ENCODE results near the gene GPR107.

The GPR107 gene

DNA sequence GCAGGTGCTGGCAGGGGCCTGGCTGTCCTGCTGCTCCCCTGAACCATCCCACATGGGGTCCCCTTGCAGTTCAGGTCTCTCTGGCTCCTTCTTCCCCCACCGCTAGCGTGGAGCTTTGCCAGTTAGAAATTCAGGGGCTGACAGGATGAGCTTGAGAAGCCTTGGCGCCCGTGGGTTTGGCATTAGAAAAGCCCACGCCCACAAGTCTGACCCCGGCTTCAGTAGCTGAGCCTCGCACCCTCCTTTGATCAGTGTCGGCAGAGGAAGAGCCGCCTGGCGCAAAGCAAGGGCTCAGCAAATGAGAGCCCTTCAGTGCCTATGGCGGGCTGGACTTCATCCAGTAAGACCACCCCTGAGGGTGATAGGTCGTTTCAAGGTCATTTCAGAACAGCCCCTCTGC, 88.3 kb downstream of the GPR107 start:
- in situ Hi-C loops (cut with HindIII; ENCODE audit: low pct_unique_long_range_greater_than_20kb, low sequenced_read_pairs) = no loop called here
- no peak for TF ChIP-seq JUND (IDR thresholded peaks at IDR 0.05; ENCODE audit: low read depth)
- no peak for DNase-seq (ENCODE audit: low read depth in 1 of 2, low spot score in 1 of 2)

DNA sequence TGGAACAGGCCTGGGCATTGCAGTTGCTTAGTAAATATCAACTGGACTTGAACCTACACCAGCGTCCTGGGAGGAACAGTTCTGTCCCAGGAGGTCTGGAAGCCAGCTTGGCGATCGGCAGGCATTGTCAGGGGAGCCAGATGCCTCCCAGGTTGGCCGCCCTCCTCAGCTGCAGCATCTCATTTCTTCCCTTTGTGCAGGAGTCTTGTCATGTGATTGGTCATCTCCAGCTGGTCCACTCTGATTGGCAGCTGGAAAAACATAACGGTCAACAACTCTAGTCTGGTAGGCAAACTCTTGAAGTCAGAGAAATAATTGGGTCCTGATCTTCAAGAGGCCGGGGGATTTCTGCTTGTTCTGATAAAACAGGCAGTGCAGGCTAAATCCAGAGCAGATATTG, 88.9 kb downstream of the GPR107 start:
- in situ Hi-C loops (cut with HindIII; ENCODE audit: low pct_unique_long_range_greater_than_20kb, low sequenced_read_pairs) = no loop called here
- DNase-seq (ENCODE audit: low read depth in 1 of 2, low spot score in 1 of 2) = peak in 1 of 2 experiments; percentile 36
- no peak for TF ChIP-seq JUND (IDR thresholded peaks at IDR 0.05; ENCODE audit: low read depth)

DNA sequence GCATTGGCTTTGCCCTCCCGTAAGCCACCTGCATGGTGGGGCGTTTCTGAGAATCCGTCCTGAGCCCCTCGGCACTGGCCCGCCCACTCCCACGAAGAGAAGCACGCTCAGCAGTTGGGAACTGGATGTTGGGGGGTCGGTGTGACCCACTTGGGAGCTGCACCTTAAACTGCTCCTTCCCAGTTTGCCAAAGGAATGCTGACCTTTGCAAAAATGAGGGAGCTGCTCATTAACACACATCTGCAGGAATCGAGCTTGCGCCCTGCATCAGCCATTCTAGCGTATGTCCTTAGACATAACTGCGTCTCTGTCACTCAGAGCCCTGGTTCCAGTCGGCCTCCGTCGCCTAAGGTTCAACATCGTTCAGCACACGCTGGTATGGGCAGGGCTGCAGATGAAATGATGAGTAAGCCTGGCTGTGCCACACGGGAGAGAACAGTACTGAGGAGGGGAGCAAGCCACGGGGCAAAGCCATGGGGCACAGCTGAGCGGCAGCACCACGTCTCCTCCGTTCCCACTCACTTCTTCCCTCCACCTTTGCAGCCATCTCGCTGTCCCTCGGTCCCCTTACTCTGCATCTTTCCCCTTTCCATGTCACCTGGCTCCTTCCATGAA, 89.7 kb downstream of the GPR107 start:
- in situ Hi-C loops (cut with HindIII; ENCODE audit: low pct_unique_long_range_greater_than_20kb, low sequenced_read_pairs) = no loop called here
- TF ChIP-seq JUND (IDR thresholded peaks at IDR 0.05; ENCODE audit: low read depth) = no peak
- DNase-seq (ENCODE audit: low read depth in 1 of 2, low spot score in 1 of 2) = no peak

DNA sequence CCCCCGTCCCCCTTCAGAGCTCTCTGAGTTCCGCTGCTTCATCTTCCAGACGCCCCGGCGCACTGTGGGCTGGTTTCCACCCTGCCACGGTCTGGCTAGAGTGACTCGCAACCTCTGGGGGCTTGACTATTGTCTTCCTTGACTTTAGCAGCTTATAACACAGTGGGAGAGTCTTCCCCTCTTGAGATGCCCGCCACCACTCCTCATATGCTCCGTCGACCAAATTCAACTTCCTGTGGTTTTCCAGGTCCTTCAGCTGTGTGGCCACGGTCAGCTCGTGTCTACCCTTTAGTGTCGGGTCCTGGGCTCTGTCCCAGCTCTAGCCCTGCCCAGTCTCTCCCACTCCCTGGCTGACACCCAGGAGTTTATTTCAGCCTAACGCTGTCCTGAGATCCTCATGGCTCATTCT, 90.3 kb downstream of the GPR107 start:
- DNase-seq (ENCODE audit: low read depth in 1 of 2, low spot score in 1 of 2) = no peak
- in situ Hi-C loops (cut with HindIII; ENCODE audit: low pct_unique_long_range_greater_than_20kb, low sequenced_read_pairs) = no loop called here
- TF ChIP-seq JUND (IDR thresholded peaks at IDR 0.05; ENCODE audit: low read depth) = no peak

DNA sequence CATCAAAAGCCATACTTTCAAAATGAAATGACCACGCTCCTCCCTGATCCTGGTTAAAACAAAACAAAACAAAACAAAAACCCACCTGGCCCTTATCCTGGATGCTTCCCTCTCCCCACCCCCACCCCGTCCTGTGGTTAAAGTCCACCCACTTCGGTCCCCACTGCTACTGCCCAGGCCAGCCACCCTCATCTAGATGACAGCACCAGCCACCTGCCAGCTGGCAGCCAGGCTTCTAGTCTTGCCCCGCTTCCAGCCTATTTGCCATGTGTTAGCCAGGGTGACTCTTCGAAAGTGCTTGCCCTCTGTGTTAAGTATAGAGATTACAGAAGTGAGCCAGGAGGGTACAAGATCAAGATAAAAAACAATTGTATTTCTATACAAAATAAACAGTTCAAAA, 91.0 kb downstream of the GPR107 start:
- in situ Hi-C loops (cut with HindIII; ENCODE audit: low pct_unique_long_range_greater_than_20kb, low sequenced_read_pairs) = no loop called here
- no peak for DNase-seq (ENCODE audit: low read depth in 1 of 2, low spot score in 1 of 2)
- TF ChIP-seq JUND (IDR thresholded peaks at IDR 0.05; ENCODE audit: low read depth) = no peak

DNA sequence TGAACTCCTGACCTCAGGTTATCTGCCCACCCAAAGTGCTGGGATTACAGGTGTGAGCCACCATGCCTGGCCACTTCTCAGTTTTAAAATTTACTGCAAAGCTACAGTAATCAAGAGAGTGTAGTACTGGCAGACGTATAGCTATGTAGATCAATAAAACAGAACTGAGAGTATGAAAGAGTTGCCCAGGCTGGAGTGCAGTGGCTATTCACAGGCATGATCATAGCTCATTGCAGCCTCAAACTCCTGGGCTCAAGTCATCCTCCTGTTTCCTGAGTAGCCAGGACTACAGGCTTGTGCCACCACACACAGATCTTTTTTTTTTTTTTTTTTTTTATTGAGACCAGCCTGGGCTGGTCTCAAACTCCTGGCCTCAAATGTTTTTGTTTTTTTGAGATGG, 92.0 kb downstream of the GPR107 start:
- in situ Hi-C loops (cut with HindIII; ENCODE audit: low pct_unique_long_range_greater_than_20kb, low sequenced_read_pairs) = no loop called here
- no peak for TF ChIP-seq JUND (IDR thresholded peaks at IDR 0.05; ENCODE audit: low read depth)

DNA sequence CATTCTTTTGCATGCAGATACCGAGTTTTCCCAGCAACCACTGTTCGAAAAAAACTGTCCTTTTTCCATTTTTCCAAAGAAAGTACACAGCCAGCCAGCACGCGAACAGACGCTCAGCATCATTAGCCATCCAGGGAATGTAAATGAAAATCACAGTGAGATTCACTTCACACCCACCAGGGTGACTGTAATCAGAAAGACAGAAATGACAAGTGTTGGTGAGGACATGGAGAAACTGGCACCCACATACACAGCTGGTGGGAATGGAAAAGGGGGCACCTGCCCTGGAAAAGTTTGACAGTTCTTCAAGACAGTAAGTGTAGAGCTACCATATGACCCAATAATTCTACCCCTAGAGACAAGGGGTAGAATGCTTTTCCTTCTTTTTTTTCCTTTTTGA, 93.5 kb downstream of the GPR107 start:
- TF ChIP-seq JUND (IDR thresholded peaks at IDR 0.05; ENCODE audit: low read depth) = no peak
- in situ Hi-C loops (cut with HindIII; ENCODE audit: low pct_unique_long_range_greater_than_20kb, low sequenced_read_pairs) = no loop called here
- DNase-seq (ENCODE audit: low read depth in 1 of 2, low spot score in 1 of 2) = no peak

More for the DNA sequence above, 92.0 kb downstream of the GPR107 start:
- no peak for DNase-seq (ENCODE audit: low read depth in 1 of 2, low spot score in 1 of 2)

DNA sequence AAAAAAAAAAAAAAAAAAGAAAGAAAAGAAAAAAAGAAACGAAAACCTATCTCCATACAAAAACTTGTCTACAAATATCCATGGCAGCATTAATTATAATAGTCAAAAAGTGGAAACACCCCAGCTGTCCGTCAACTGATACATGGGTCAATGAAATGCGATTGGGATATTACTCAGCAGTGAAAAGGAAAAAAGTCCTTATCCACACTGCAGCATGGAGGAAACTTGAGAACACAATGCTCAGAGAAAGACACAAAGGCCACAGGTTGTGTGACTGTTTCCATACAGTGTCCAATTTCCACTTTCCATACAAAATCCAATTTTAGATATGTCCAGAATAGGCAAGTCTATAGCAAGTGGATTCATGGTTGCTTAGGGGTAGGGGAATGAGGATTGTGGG, 94.2 kb downstream of the GPR107 start:
- DNase-seq (ENCODE audit: low read depth in 1 of 2, low spot score in 1 of 2) = no peak
- no peak for TF ChIP-seq JUND (IDR thresholded peaks at IDR 0.05; ENCODE audit: low read depth)
- in situ Hi-C loops (cut with HindIII; ENCODE audit: low pct_unique_long_range_greater_than_20kb, low sequenced_read_pairs) = no loop called here

DNA sequence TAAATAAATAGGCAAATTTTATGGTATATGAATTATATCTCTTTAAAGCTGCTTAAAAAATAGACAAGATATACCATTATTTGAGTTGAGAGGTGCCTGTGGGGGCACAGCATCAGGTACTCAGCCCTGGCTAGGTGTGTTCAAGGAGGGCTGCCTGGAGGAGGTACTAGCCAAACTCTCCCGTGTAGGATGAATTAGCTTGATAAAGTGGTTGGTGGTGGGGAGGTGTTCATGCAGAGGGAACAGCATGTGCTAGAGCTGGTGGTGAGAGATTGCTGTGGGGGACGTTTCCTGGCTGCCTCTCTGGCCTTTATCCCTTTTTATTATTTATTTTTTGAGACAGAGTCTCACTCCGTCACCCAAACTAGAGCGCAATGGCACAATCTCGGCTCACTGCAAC, 95.3 kb downstream of the GPR107 start:
- TF ChIP-seq JUND (IDR thresholded peaks at IDR 0.05; ENCODE audit: low read depth) = no peak
- no peak for DNase-seq (ENCODE audit: low read depth in 1 of 2, low spot score in 1 of 2)
- in situ Hi-C loops (cut with HindIII; ENCODE audit: low pct_unique_long_range_greater_than_20kb, low sequenced_read_pairs) = no loop called here

DNA sequence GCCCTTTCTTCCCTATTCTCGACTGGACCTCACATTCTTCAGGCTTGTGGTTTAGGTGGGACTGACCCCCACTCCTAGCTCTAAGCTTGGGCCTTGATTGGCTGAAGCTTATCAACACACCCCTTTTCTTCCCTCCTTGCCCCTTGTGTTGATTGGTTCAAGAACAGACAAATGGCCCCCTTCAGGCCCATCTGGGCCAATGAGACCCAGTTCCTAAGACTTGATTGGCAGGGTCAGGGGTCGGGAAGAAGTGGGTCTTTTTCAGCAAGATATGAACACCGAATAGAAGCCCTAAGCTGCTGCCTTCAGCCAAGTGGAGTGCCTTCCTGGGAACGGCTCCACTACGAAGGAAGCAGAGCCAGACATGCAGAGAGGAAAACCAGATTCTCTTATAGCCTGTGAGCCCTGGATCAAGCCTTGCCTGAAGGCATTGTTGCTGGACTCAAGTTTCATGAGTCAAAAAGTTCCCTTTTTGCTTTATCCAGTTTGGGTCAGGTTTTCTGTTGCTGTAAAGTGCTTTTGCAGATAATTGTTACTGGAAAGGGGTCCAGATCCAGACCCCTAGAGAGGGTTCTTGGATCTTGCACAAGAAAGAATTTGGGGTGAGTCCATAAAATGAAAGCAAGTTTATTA, 96.1 kb downstream of the GPR107 start:
- no peak for DNase-seq (ENCODE audit: low read depth in 1 of 2, low spot score in 1 of 2)
- no peak for TF ChIP-seq JUND (IDR thresholded peaks at IDR 0.05; ENCODE audit: low read depth)
- in situ Hi-C loops (cut with HindIII; ENCODE audit: low pct_unique_long_range_greater_than_20kb, low sequenced_read_pairs) = no loop called here

DNA sequence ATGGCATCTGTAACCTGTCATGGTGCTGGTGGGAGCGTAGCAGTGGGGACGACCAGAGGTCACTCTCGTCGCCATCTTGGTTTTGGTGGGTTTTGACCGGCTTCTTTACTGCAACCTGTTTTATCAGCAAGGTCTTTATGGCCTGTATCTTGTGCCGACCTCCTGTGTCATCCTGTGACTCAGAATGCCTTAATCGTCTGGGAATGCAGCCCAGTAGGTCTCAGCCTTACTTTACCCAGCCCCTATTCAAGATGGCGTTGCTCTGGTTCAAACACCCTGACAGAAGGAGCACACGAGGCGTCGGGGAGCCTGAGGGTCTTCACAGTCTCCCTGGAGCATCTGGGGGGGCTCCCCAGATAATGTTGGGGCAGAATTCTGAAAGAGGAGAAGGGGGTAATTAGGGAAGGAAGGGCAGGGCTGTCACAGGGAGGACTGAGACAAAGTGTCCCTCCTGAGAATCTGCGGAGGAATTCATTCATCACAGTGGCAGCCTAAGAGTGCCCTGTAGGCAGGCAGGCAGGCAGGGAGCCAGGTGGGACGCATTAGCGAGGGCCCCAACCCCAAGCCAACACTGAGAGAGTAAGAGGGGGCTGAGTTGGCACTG, 97.2 kb downstream of the GPR107 start:
- no peak for TF ChIP-seq JUND (IDR thresholded peaks at IDR 0.05; ENCODE audit: low read depth)
- DNase-seq (ENCODE audit: low read depth in 1 of 2, low spot score in 1 of 2) = no peak
- in situ Hi-C loops (cut with HindIII; ENCODE audit: low pct_unique_long_range_greater_than_20kb, low sequenced_read_pairs) = no loop called here

DNA sequence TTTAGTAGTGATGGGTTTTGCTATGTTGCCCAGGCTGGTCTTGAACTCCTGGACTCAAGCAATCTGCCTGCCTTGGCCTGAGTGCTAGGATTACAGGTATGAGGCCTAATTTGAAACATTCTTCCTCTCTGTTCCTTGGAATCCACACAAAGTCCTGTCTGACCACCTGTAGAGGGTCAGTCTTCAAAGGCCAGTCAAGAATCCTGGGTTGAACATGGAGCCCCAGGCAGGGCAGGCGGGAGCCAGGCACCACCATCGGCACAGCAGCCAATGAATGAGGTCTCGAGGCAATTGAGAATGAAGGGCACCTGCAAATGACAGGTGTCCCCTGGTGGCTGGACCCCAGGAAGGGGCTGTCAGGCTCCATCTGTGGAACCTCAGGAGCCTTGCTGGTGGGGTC, 101.1 kb downstream of the GPR107 start:
- no peak for DNase-seq (ENCODE audit: low read depth in 1 of 2, low spot score in 1 of 2)
- TF ChIP-seq JUND (IDR thresholded peaks at IDR 0.05; ENCODE audit: low read depth) = no peak
- in situ Hi-C loops (cut with HindIII; ENCODE audit: low pct_unique_long_range_greater_than_20kb, low sequenced_read_pairs) = no loop called here

DNA sequence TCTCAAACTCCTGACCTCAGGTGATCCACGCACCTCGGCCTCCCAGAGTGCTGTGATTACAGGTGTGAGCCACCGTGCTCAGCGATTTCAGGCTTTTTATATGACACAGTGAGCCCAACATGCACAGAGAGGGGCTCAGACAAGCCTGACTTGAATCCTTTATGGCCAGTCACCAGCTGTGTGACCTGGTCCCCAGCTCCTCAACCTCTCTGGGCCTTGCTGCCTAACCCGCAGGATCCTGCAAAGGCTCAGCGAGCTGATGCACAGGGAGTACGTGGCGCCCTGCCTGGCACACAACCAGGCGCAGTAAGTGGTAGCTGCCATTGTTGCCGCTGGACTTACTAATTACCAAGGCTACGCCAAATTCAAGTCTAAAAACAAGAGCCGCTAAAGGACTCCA, 101.9 kb downstream of the GPR107 start:
- in situ Hi-C loops (cut with HindIII; ENCODE audit: low pct_unique_long_range_greater_than_20kb, low sequenced_read_pairs) = no loop called here
- DNase-seq (ENCODE audit: low read depth in 1 of 2, low spot score in 1 of 2) = no peak
- no peak for TF ChIP-seq JUND (IDR thresholded peaks at IDR 0.05; ENCODE audit: low read depth)

Measured in T47D (cell line).